AG20443 (cell line): ENCODE data around the gene SMARCD2.

ENCODE experiments used
- DNase-seq: peaks from one replicate; pipeline ENCODE4 v3.0.0; 2012; ENCODE audit warnings: low spot score, mixed read lengths

The SMARCD2 gene

DNA sequence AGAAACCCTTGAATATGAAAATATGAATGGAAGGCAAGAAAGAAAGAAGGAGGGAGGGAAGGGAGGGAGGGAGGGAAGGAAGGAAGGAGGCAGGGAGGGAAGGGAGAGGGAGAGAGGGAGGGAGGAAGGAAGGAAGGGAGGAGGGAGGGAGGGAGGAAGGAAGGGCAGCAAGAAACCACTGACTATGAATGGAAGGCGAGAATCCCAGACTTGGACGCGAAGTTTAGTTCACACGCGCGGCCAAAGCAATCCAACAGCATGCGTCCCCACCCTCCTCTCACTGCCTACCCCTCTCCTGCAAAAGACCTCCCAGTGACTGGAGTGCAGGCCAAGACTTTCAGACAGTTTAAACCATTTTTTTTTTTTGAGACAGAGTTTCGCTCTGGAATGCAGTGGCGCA, 7.9 kb upstream of the SMARCD2 start:
- no peak for DNase-seq

DNA sequence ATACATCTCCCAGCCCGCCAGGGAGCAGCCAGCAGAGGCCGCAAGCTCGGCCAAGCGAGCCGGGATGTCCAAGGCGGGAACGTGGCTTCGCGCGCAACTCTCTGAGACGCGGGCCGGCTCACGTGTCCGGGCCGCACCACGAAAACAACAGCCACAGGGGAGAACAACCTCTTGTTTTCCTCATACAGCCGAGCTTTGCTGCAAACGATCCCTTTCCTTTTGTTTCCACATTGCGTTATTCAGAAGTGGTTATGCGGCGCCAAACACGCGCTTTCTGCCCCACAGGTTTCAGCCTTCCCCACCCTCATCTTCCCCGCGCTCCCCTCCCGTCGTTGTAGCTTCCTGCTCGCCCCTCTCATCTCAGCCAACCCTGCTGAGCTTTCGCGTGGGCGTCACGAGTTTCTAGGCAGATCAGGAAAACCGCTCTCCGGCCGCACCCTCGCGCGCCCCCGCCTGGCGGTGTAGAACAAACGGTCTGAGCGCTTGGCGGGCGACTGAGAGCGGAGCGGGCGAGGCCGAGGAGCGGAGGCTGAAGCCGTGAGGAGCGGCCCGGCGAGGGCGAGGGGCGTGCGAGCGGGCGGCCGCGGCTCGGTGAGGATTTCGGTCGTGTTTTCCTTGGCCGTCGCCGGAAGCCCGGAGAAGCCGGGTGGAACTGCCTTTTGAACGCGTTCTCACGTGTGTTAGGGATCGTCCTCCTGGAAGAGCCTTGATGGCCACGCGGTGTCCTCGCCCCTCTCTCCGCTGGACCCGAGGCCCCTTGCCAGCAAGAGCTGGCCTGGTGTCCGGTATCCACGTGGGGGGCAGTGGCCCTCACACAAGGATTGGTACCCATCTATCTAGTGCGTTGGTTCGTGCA, 6.6 kb upstream of the SMARCD2 start:
- DNase-seq: peak; percentile 97

DNA sequence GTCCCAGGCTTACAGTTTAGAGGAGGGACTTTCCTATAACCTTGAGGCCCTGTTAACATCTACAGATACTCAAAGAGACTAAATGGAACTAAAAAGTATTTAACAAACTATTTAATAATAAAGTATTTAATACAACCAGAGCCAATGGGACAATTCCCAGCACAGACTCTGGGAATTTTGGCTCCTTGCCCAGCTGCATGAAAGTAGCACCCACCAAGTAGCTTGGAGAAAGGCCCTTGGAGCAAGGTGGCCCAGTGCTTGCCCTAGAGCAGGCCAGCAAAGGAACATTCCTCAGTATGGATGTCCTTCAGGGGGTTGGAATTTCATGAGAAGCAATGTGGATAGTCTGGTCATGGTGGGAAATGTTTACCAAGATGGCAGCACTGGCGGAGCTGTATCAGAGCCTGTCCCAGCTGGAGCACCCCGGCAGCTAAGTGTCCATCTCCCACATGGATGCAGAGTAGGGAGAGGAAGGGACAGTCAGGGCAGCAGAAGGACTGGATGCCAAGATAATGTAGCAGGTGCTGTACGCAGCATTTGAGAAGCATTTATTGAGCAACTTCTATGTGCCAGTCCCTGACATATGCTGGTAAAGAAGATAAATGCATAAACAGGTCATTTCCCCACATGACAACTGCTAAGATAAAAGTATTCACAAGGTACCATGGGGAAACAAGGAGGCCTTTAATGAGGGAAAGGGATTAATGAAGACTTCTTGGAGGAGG, 5.2 kb upstream of the SMARCD2 start:
- DNase-seq: no peak

DNA sequence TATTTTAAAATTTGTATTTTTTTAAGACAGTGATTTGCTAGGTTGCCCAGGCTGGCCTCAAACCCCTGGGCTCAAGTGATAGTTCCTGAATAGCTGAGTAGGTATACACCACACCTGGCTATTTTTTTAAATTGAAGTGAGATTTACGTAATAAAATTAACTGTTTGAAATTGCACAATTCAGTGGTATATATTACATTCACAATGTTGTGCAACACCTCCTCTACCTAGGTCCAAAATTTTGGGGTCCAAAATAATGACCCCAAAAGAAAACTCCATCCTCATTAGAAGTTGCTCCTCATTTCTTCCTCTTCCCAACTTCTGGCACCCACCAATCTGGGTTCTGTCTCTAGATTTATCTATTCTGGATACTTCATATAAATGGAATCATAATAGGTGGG, 3.0 kb upstream of the SMARCD2 start:
- no peak for DNase-seq

DNA sequence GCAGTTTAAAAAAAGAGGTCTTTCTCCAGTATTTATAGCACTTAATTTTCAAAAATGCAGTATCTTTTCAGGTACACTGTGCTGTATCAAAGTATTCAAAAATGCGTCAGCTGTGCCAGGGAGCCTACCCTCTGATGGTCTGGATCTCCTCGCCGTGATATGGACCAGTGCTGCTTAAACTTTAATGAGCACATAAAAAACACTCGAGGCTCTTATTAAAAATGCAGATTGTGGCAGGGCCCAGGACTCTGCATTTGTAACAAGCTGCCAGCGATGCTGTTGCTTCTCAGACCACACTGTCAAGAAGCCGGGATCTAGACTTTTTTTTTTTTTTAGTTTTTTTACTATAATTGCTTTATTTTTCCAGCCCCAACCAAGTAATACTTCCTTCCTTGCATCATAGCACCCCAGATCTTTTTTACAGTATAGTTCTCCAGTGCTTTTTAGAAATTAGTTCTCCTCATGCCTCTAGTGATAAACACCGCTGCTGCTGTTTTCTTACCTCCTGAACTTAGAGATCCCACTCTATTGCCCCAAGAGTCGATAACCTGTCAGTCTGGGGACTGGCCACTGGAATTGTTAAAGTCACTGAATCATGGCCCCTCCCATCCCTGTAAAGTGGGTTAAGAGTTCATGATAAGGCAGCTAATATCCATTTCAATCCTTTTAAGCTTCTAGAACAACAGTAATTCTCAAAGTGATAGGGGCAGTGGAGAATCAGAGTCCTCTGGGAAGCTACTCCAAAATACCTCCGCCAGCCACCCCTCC, 1.6 kb upstream of the SMARCD2 start:
- DNase-seq: no peak

DNA sequence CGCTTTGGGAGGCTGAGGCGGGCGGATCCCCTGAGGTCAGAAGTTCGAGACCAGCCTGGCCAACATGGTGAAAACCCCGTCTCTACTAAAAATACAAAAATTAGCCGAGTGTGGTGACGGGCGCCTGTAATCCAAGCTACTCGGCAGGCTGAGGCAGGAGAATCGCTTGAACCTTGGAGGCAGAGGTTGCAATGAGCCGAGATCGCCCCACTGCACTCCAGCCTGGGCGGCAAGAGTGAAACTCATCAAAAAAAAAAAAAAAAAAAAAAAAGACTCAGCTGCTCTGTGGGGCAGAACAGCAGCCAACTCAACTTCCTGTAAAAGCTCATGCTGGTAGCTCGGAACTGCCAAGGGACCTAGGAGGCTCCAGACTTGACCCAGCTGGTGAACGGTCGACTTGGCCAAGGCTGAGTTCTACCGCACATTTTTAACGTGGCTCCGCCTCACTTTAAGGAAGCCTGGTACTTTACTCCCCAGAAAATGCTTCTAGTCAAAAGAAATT, 953 bp upstream of the SMARCD2 start:
- peak; percentile 66 for DNase-seq

DNA sequence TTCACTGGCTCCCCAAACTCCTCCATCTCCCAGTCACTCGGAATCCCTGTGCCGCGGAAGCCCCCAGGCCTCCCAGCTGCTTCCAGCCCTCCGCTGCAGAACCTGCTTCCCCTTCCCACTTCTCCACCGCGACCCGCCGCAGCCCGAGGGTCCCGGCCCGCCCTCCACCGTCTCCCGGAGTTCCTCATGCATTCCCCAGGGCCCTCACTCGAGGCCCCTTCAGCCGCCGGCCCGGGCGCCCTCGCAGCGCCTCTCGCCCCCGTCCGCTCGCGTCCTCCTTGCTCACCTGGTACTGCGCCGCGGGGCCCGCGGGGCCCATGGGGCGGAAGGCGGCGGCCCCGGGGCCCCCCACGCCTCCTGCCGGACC, 329 bp downstream of the SMARCD2 start:
- DNase-seq: no peak

DNA sequence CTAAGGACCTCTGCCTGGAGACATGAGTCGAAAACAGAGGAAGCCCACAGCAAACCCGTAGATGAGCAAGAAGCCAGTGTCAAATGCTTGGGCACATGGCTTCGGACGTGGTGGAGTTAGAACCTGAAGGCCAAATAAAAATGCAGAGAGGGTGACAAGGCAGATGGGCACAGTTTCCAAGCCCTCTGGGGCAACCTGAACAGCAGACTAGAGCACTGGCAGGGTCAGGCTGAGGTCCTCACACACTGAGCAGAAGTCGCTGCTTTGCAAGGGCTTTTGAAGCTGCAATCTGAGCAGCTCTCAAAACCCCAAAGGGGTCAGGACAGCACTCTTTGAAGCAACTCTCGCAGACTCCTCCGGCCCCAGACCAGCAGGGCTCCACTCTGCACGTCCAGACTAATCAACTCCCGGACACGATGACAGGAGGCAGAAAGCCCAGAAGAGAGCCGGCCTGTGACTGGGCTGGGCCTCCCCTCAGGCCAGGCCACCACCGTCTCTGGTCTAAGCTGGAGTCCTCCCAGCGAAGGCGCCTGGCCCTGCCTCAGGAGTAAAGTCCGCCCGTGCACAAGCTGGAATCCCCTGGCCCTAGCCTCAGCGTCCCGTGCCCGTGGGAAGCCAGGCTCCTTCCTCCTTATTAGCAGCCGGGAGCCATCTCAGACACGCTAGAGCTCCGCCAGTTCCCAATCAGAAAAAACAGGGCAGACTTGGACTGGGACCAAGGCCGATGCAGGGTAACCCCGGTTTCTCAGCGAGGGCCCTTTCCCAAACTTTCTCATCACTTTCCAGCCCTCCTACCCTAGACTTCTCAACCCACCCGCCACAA, 924 bp downstream of the SMARCD2 start:
- peak; percentile 41 for DNase-seq

DNA sequence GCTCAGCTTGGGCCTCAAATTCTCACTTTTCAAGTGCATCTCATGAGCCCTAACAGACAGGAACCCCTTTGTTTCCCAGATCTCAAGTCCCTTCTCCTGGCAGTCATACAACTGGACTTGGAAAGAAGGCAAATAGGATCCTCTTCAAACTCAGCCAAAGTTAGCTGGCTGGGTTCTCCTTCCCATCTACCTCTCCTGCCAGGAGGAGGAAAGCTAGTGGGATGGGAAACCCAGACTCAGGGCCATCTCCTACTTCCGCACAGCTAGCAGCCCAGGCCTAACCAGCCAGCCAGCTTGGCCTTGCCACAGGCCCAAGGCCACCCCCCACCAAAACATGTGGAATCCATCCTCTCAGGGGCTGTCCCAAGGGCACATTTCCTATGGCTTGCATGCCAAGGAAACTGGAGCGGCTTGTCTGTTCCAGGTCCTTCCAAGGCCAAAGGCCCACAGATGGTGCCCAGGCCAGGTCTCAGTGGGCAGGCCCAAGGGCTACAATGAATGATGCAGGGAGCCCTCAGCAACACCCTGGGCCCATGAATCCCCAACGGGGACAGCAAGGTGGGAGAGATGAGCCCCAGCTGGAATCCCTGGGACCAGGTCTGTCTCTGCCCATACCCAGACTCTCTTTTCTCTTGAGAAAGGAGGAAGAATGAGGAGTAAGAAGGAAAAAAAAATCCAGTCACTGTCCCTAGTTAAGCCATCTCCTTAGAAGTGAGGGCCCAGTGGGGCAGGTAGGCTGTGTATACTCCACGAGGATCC, 1.7 kb downstream of the SMARCD2 start:
- DNase-seq: no peak

DNA sequence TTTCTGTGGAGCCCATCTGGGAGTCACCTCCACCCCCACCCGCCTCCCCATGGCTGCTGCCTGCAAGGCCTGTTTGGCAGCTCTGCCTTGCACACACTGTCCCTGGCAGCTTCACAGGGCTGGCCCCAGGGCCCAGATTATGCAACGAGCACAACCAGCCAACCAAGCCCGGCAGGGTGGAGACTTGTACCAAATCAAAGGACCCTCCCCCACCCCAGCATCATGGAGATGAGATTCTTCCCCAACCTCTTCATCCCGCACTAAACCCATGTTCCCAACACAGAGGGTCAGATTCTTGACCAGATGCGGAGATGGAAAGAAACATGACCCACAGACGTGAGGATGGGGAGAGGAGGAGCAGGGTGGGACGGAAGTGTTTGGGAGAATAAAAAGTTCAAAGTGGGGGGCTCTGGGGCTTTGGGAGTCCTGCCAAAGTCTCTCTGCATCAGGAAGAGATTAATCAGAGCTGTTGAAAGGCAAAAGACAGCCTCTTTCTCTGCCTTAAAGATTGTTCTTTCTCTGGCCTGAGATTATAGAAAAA, 3.8 kb downstream of the SMARCD2 start:
- peak; percentile 73 for DNase-seq

DNA sequence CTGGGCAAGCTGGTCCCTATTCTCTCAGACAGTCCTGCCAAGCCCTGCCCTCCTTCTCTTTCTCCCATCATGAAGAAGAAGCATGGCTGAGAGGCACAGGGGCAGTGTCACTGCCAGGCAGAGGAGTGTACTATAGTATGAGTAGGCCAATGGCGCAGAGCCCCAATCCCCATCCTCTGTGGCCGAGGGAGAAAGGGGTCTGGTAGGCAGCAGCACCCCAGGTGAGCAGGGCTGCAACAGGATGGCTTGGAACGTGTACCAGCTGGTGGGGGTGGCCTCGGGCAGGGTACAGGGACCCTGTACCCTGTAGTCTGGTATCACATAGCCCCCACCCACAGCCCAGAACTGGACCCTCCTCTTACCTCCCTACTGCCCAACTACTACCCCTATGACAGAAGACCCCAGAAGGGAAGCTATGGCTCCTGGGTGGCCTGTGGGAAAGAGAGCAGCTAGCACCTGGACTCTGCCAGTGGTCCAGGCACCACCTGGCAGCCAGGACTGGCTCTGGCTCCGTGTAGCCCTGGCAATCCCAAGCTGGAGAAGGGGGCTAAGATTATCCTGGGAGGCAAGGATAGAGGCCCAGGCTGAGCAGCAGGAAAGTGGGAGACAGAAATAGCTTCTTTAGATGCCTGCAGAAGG, 4.4 kb downstream of the SMARCD2 start:
- DNase-seq: no peak

DNA sequence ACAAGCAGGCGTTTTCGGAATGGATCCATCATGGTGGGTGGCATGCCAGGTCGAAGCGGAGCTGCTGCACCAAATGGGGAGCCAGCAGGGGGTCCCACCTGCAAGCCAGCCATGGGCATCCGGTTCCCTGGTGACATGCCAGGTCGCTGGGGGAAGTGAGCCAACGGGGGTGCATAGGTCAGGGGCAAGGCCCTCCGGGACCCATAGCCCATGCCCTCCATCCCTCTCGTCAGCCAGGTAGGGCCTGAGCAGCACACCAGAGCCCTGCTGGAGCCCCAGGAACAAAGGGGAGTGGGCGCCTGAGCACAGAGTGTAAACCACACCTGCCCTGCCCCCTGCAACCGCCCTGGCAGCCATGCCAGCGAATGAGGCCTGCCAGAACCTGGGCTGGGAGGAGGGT, 5.0 kb downstream of the SMARCD2 start:
- DNase-seq: no peak

DNA sequence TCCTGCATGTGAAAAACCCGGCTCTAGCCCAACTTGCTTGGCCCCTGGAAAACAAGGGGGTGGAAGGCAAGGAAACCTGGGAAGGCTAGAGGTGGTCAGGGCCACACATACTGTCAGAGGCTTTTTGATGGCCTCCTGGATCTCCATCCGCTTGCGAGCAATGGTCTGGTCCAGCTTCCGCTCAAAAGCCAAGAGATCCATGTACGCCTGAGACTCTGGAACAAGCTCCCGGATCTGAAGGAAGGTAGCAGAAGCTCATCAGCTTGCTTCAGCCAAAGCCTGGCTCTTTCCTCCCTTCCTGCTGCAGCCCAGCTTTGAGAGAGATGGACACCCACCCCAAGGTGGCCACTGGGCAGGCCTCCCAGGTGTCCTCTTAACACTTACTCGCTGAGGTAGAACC, 5.7 kb downstream of the SMARCD2 start:
- DNase-seq: no peak

DNA sequence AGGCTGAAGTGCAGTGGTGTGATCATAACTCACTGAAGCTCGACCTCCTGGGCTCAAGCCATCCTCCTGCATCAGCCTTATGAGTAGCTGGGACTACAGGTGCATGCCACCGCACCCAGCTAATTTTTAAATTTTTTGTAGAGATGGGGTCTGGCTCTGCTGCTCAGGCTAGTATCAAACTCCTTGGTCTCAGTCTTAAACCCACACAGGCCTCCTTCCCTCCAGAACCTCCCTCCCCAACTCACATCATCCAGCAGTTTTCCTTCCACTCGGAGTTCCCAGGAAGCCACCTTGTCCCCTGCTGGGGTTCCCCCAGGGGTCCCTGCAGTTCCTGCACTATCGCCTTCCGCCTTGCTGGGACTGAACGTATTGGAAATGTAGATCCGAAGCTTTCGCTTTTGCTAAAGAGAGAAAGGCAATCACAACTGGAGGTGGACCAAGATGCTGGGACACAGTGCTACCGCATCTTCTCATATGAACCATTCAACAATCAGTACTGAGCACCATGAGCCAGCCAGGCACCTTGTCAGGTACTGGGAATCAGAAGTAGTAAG, 7.2 kb downstream of the SMARCD2 start:
- no peak for DNase-seq

DNA sequence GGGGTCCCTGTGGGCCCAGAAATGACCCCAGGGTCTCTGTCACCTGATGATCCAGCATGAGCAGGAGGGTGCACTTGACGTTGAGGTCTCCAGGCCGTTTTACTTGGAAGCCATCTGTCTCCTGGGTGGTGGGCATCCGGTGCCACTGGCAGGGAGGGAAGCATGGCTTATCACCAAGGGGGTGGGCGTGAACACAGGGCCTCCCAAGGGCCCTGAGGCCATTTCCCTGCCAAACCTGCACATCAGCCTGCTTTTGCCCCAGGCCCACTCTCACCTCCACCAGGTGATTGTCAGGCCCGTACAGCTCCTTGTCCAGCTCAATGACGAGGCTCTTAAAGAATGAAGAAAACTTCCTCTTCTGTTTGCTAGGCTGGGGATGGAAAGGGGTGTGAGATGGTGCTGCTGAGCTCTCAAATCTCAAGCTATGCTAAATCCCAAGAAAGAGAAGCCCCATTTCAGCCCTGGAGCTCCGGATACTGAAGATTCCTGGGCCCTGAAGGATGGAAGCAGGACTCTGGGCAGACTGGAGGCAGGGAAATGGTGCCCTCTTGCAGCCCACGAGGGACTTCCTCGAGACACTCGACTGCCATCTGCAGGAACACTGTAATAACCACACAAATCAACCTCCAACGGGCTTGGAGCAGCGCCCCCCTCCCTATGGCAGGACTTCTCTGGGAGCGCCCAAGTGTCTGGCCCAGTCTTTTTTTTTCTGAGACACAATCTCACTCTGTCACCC, 7.9 kb downstream of the SMARCD2 start:
- peak; percentile 82 for DNase-seq

DNA sequence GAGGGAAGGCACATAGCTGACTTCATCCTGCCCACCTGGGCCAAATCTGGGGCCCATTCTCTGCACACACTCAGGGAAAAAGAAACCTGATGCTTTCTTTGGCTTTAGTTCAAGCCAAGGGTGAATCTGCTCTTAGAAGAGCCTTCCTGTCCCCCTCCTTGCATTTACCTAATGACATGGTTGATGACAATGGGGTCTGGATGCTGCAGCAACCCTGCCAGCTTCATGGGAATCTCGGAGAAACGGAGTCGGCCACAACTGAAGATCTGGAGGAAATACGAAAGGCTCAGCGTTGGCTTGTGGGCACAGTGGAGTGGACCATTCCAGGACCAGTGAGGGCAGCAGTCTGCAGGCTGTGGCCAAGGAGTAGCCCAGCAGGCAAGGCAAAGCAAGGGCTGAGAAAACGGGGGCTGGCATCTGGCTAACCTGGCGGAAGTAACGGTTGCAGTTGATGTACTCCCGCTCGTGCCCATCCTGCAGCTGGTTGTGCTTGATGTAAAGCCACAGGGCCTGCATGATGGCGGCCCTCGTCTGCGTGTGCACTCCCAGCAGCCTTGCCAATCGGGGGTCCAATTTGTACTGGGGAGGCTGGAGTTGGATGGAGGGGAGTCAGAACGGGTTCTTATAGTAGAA, 8.6 kb downstream of the SMARCD2 start:
- no peak for DNase-seq

DNA sequence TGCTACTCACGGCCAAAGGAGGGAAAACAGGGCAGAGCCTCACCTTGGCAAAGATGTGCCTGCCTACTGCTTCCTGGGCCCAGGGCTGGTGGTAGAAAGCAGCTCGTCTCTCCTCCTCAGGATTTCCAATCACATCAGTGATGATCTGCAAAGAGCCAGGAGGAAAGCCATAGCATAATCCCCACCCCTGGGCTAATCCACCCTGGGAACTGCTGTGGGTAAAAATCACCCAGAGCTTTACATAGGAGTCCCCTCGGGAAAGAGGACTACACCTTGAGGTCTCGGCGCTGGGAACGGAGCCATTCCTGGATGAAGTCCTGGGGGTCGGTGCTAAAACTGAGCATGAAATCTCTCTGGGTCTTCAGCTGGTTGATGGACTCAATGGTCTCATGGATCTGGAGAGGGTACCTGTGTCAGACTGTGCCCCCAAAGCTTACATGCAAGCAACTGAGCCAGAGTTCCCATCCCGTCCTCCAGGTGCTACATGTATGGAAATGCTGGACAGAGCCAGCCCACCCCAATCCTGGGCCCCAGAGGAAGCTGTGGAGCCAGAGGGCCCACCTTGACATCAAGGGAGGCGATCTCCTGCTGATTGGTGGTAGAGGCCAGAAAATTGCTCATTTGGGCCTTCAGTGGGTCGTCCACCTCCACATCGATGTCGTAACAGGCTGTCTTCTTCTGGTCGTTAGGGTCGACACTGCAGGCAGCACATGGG, 9.3 kb downstream of the SMARCD2 start:
- no peak for DNase-seq

DNA sequence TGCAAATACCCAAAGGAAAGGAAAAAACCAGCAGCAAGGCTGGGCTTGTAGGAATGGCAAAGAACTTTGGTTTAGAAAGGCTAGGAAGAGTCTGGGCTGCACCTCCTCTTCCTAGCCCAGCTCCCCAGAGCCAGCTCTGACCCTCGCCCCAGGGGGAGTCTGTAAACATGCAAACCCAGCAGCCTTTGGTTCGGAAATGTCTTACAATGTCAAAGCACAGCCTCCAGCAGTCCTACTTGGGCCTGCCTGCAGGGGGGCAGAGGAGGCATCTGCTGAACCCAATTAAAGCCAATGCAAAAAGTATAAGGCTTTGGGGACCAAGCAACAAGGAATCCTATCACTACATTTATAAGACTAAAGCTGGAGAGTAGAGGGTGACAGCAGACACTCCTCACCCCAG, 10.0 kb downstream of the SMARCD2 start:
- no peak for DNase-seq
